Heart left ventricle (tissue), 16 donors: Measurements from ENCODE around the gene HNRNPK. TPM values are rescaled to one million over a fixed set of nuclear protein-coding genes. Genes with fewer than 3 reads are reported as not detected.

Source experiments
- ATAC-seq, 4 donors: fragments of 200-7000 bp; cut with Tn5 transposase; one replicate each; pipeline ENCODE4 v1.9.1; 2020 to 2022; ENCODE audit warnings: moderate library complexity in 4 of 4, mild to moderate bottlenecking in 3 of 4, moderate number of reproducible peaks in 1 of 4
- DNase-seq, 5 donors: peaks; one replicate each; pipeline ENCODE4 v3.0.0-alpha.2; 2020
- H3K27ac ChIP-seq, 12 donors: fragments of 200-600 bp; sonication (generic) in 4 of 12; one replicate each; pipeline versions ENCODE4 v1.5.0 to v1.8.0; 2016 to 2022; ENCODE audit warnings: mild to moderate bottlenecking in 2 of 12
- H3K27me3 ChIP-seq, 9 donors: fragments of 200-600 bp; sonication (generic) in 2 of 9; one replicate each; pipeline versions ENCODE4 v1.5.1 to v1.8.0; 2016 to 2022; ENCODE audit warnings: mild to moderate bottlenecking in 3 of 9
- H3K36me3 ChIP-seq, 9 donors: fragments of 200-600 bp; sonication (generic) in 2 of 9; one replicate each; pipeline versions ENCODE4 v1.5.0 to v1.8.0; 2018 to 2022; ENCODE audit warnings: mild to moderate bottlenecking in 2 of 9
- H3K4me1 ChIP-seq, 12 donors: fragments of 200-600 bp; sonication (generic) in 4 of 12; one replicate each; pipeline versions ENCODE4 v1.5.0 to v1.8.0; 2016 to 2022; ENCODE audit warnings: mild to moderate bottlenecking in 3 of 12
- H3K4me3 ChIP-seq, 12 donors: fragments of 200-600 bp; sonication (generic) in 4 of 12; one replicate each; pipeline versions ENCODE4 v1.5.0 to v1.8.0; 2017 to 2022; ENCODE audit warnings: mild to moderate bottlenecking in 9 of 12, moderate library complexity in 4 of 12
- H3K9me3 ChIP-seq, 12 donors: fragments of 200-600 bp; sonication (generic) in 4 of 12; one replicate each; pipeline versions ENCODE4 v1.5.0 to v1.8.0; 2016 to 2022; ENCODE audit warnings: mild to moderate bottlenecking in 1 of 12
- CTCF ChIP-seq, 12 donors: fragments of 200-600 bp; sonication (generic) in 4 of 12; IDR thresholded peaks; one replicate each; pipeline versions ENCODE4 v1.5.0 to v1.8.0; 2018 to 2022; ENCODE audit warnings: antibody characterized with exemption in 12 of 12, mild to moderate bottlenecking in 5 of 12
- POLR2A ChIP-seq, 2 donors: fragments of 450-650 bp; IDR thresholded peaks; one replicate each; pipeline ENCODE4 v1.6.1; 2017; ENCODE audit warnings: antibody characterized with exemption in 2 of 2, mild to moderate bottlenecking in 2 of 2, moderate library complexity in 2 of 2
- WGBS, 4 donors: extraction: QIAGEN DNeasy Blood & Tissue Kit in 2 of 4; methylation state at CpG; one replicate each; pipeline versions ENCODE4 v1.1.5 to v1.1.7; 2013 to 2018; 5-methylcytosine and 5-hydroxymethylcytosine counted together
- intact Hi-C, 10 donors: fragments of 100-400 bp; cut with DNase I; formaldehyde crosslinking; loops; one replicate each; pipeline versions ENCODE4 v1.11.1 to v1.14.2; 2022
- polyA plus RNA-seq, 2 donors: library from polyadenylated mRNA; stranded (reverse); fragments of 200-250 nt; gene quantifications; one replicate each; pipeline ENCODE4 v1.2.3, GENCODE V29; 2013
- total RNA-seq, 9 donors: library from RNA; depleted of rRNA in 2 of 9; stranded (reverse); fragments of >200 nt in 2 of 9; fragmentation: NEBNext Ultra II Directional in 3 of 9; extraction: Animal tissue kit (Norgen Biotek cat#: 25700) in 3 of 9; gene quantifications; one replicate each; pipeline versions ENCODE4 v1.1.0 to v1.2.4, GENCODE V29; 2016 to 2023
- donor health status: ischemic (EF 13 %, LVEDD 7.1; RV severe dilation, severe dysfunction).
- donor health status: healthy with polysubstance abuse.
- donor health status: DM: no; HTN: yes; CAD: no.
- donor health status: DM: no; HTN: no; CAD: no.
- donor health status: ischemic (EF 25% LVEDD 6.9; RV normal size, moderate dysfunction).
- donor health status: ischemic (EF 25% LVEDD 5.7; RV mildly dilated, moderate dysfunction).
- donor health status: healthy.
- donor health status: DM: yes; HTN: yes; CAD: no.
- donor health status: ischemic (EF 35%, LVEDD 5.7; RV mildly dilated, moderate dysfunction).
- donor health status: nonischemic (EF 11% LVEDD 7.7; RV severe dilation, severe dysfunction).
- donor health status: DM: yes; HTN: yes; CAD: no.
- donor health status: PGD.
- donor health status: ischemic (EF 29% LVEDD 5.4; RV normal size, mild dysfunction).
- donor health status: nonischemic (EF 23%, LVEDD 6.1; RV moderate dilation, normal function).

HNRNPK gene
- total and polyA plus RNA-seq, 11 donors = 127 to 388 (median 318) TPM

GRCh38 chr9:83999141-83999918 is 19.3 kb upstream of the HNRNPK start:
- DNase-seq = no peak
- WGBS, 4 donors = 60 to 76% (median 74%) methylated on average over 2 of the region's 2 CpGs
- ATAC-seq = no peak
- Histone ChIP-seq H3K36me3 (peaks cover 0 to 23% (median 7%) of the 10 kb centered on the region in 9 donors), H3K27me3 (no peaks in the 10 kb centered on the region), H3K4me3 (no peak overlapping the region), H3K9me3 (no peaks in the 10 kb centered on the region), H3K4me1 (peaks cover 0 to 15% (median 0%) of the 10 kb centered on the region in 12 donors), H3K27ac (no peak overlapping the region)
- no peak for TF ChIP-seq POLR2A (IDR thresholded peaks at IDR 0.05)
- intact Hi-C loops = no loop called here

- 63 to 87% (median 77%) methylated on average over 4 of the region's 4 CpGs for WGBS, 4 donors
- Histone ChIP-seq H3K27ac (no peak overlapping the region), H3K4me1 (peaks cover 0 to 7% (median 0%) of the 10 kb centered on the region in 12 donors), H3K4me3 (no peak overlapping the region), H3K9me3 (no peaks in the 10 kb centered on the region), H3K27me3 (no peaks in the 10 kb centered on the region), H3K36me3 (peaks cover 0 to 15% (median 7%) of the 10 kb centered on the region in 9 donors)
- ATAC-seq (no peak), DNase-seq (no peak)
- intact Hi-C loops = no loop called here
- TF ChIP-seq POLR2A (IDR thresholded peaks at IDR 0.05) = no peak
These were observed 16.1 kb upstream of the HNRNPK start for GRCh38 chr9:83996126-83996525.

- no peak for ATAC-seq
- TF ChIP-seq POLR2A (IDR thresholded peaks at IDR 0.05) (no peak), CTCF (IDR thresholded peaks at IDR 0.05) (no peak)
- intact Hi-C loops = no loop called here
These were observed 12.9 kb upstream of the HNRNPK start for GRCh38 chr9:83992901-83993300.

GRCh38 chr9:83992407-83992806 is 12.4 kb upstream of the HNRNPK start:
- Histone ChIP-seq H3K9me3 (no peaks in the 10 kb centered on the region), H3K27ac (no peak overlapping the region), H3K36me3 (peaks cover 0 to 18% (median 0%) of the 10 kb centered on the region in 9 donors), H3K4me3 (no peak overlapping the region), H3K27me3 (no peaks in the 10 kb centered on the region), H3K4me1 (peaks cover 0 to 3% (median 0%) of the 10 kb centered on the region in 12 donors)
- TF ChIP-seq POLR2A (IDR thresholded peaks at IDR 0.05) = no peak
- no peak for TF ChIP-seq CTCF (IDR thresholded peaks at IDR 0.05)
- intact Hi-C loops = no loop called here
- ATAC-seq = no peak
- WGBS, 4 donors = 83 to 91% (median 86%) methylated on average over 1 of the region's 1 CpG
- DNase-seq = no peak

More at GRCh38 chr9:83992901-83993300, 12.9 kb upstream of the HNRNPK start:
- no peaks in the 10 kb centered on the region for H3K9me3 ChIP-seq
- H3K27me3 ChIP-seq = no peaks in the 10 kb centered on the region
- peaks cover 0 to 18% (median 0%) of the 10 kb centered on the region in 9 donors for H3K36me3 ChIP-seq
- H3K4me3 ChIP-seq = no peak overlapping the region
- H3K27ac ChIP-seq = no peak overlapping the region
- DNase-seq = no peak
- peaks cover 0 to 3% (median 0%) of the 10 kb centered on the region in 12 donors for H3K4me1 ChIP-seq

- WGBS, 4 donors = 95 to 97% (median 96%) methylated on average over 1 of the region's 1 CpG
- ATAC-seq = no peak
- intact Hi-C loops = no loop called here
These were observed 11.3 kb upstream of the HNRNPK start for GRCh38 chr9:83991355-83991754.

More at GRCh38 chr9:83991355-83991754, 11.3 kb upstream of the HNRNPK start:
- Histone ChIP-seq H3K9me3 (no peaks in the 10 kb centered on the region), H3K27ac (no peak overlapping the region), H3K4me1 (peaks cover 0 to 11% (median 0%) of the 10 kb centered on the region in 12 donors), H3K36me3 (peaks cover 0 to 18% (median 0%) of the 10 kb centered on the region in 9 donors), H3K27me3 (no peaks in the 10 kb centered on the region), H3K4me3 (no peak overlapping the region)
- DNase-seq = no peak
- TF ChIP-seq CTCF (IDR thresholded peaks at IDR 0.05) (no peak), POLR2A (IDR thresholded peaks at IDR 0.05) (no peak)
